SU-DHL-6 (cell line): Measurements from ENCODE around the gene TAS2R13.

ENCODE experiments used
- H2AFZ ChIP-seq: fragments of 200-600 bp; sonication (generic); 2 replicates; pipeline ENCODE4 v1.6.1; 2014; ENCODE audit warnings: low read depth, mild to moderate bottlenecking, moderate library complexity, mixed read lengths, antibody characterized with exemption, low read length; ENCODE audit not compliant: severe bottlenecking
- H3F3A ChIP-seq: fragments of 200-600 bp; shearing (Covaris generic); 2 replicates; pipeline ENCODE4 v1.6.0; 2016; ENCODE audit warnings: antibody characterized with exemption, mild to moderate bottlenecking; ENCODE audit not compliant: insufficient read depth
- H3K27ac ChIP-seq: fragments of 200-600 bp; sonication (generic); 2 replicates; pipeline ENCODE4 v1.5.1; 2016; ENCODE audit warnings: low read depth, mild to moderate bottlenecking, low read length, moderate library complexity, mixed read lengths
- H3K27me3 ChIP-seq: fragments of 200-600 bp; sonication (generic), shearing (Covaris generic); 2 replicates; pipeline ENCODE4 v1.6.0; 2014; ENCODE audit warnings: mild to moderate bottlenecking, low read length
- H3K36me3 ChIP-seq: fragments of 200-600 bp; sonication (generic); 2 replicates; pipeline ENCODE4 v1.6.1; 2014; ENCODE audit warnings: mild to moderate bottlenecking, low read length, mixed read lengths
- H3K4me2 ChIP-seq: fragments of 300-600, 200-600 bp; shearing (Covaris generic), sonication (generic); 2 replicates; pipeline ENCODE4 v1.6.0; 2014; ENCODE audit warnings: low read length, low read depth, mild to moderate bottlenecking; ENCODE audit not compliant: poor library complexity, severe bottlenecking
- H3K4me3 ChIP-seq: fragments of 200-600 bp; sonication (generic); 2 replicates; pipeline ENCODE4 v1.5.1; 2014; ENCODE audit warnings: antibody characterized with exemption, low read length, mild to moderate bottlenecking, mixed read lengths; ENCODE audit not compliant: insufficient read depth, poor library complexity, severe bottlenecking
- H3K79me2 ChIP-seq: fragments of 200-600 bp; sonication (generic); 2 replicates; pipeline ENCODE4 v1.6.1; 2014; ENCODE audit warnings: mild to moderate bottlenecking, low read length, moderate library complexity; ENCODE audit not compliant: insufficient read depth
- H3K9ac ChIP-seq: fragments of 200-600 bp; sonication (generic); 2 replicates; pipeline ENCODE4 v1.7.0; 2014; ENCODE audit warnings: mild to moderate bottlenecking, low read length
- H3K9me2 ChIP-seq: fragments of 200-600 bp; sonication (generic); replicated peaks from 2 replicates; pipeline ENCODE4 v1.6.1; 2014; ENCODE audit warnings: low read length; ENCODE audit not compliant: insufficient read depth
- H3K9me3 ChIP-seq: fragments of 200-600 bp; sonication (generic); 2 replicates; pipeline ENCODE4 v1.6.1; 2014; ENCODE audit warnings: low read length, mixed read lengths; ENCODE audit not compliant: insufficient read depth
- H4K20me1 ChIP-seq: fragments of 200-600 bp; sonication (generic); 2 replicates; pipeline ENCODE4 v1.6.1; 2014; ENCODE audit warnings: low read depth, mild to moderate bottlenecking, antibody characterized with exemption, low read length, moderate library complexity, mixed read lengths
- CTCF ChIP-seq: fragments of 200-600 bp; sonication (generic); IDR thresholded peaks from one replicate; pipeline ENCODE4 v1.5.1; 2017; ENCODE audit warnings: antibody characterized with exemption, mild to moderate bottlenecking, low read length, moderate library complexity; ENCODE audit not compliant: insufficient read depth, poor library complexity, severe bottlenecking
- EZH2phosphoT487 ChIP-seq: fragments of 200-600 bp; sonication (generic), shearing (Covaris generic); conservative IDR thresholded peaks from 2 replicates; pipeline ENCODE4 v1.6.1; 2018; ENCODE audit warnings: mild to moderate bottlenecking, antibody characterized with exemption, low read length, moderate library complexity, mixed read lengths

Gene TAS2R13

GRCh38 chr12:10928746-10929286 lies 19.5 kb upstream of the TAS2R13 start, which contains the start of gene PRH2:
Gene PRH2 (plus strand): TSS chr12:10929236. CDS start chr12:10929274, 38 bp downstream.
- Histone ChIP-seq H2AFZ (no peak within 1 kb of the TSS), H3F3A (no peaks in the 10 kb centered on the region)

DNA sequence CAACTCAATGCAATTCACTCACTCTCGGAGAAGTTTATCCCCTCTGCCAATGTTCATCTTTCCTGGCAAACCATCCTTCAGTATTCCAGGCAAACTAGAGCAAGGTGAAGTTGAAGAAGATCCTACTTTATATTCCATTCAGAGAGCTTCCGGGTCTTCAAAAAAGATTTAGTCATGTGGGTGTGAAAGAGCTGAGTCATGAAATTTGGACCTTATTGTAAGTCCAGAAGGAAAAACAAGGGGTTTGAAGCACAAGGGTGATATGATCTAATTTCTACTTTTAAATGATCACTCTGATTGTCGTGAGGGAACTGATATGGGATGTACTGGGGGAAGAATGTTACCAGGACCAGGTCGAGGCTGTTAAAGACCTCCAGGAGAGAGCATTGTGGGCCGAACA lies 16.9 kb upstream of the TAS2R13 start:
- Histone ChIP-seq H3K79me2 (no peaks in the 10 kb centered on the region), H3K9me3 (no peaks in the 10 kb centered on the region), H3K27ac (no peak overlapping the region), H3K9ac (no peak overlapping the region), H3K9me2 (no peaks in the 10 kb centered on the region), H3K4me3 (no peak overlapping the region), H2AFZ (no peak overlapping the region), H4K20me1 (no peaks in the 10 kb centered on the region), H3K27me3 (no peaks in the 10 kb centered on the region), H3K36me3 (no peaks in the 10 kb centered on the region), H3F3A (no peaks in the 10 kb centered on the region), H3K4me2 (no peak overlapping the region)
- TF ChIP-seq EZH2phosphoT487: no peak
- TF ChIP-seq CTCF: no peak

More at GRCh38 chr12:10928746-10929286, 19.5 kb upstream of the TAS2R13 start, which contains the start of gene PRH2:
- Histone ChIP-seq H3K9me2 (no peaks in the 10 kb centered on the region), H3K36me3 (no peaks in the 10 kb centered on the region), H3K9ac (no peak within 1 kb of the TSS), H3K27ac (no peak within 1 kb of the TSS), H3K27me3 (no peaks in the 10 kb centered on the region), H3K4me3 (no peak within 1 kb of the TSS), H4K20me1 (no peaks in the 10 kb centered on the region), H3K4me2 (no peak within 1 kb of the TSS), H3K9me3 (no peaks in the 10 kb centered on the region), H3K79me2 (no peaks in the 10 kb centered on the region)
- TF ChIP-seq EZH2phosphoT487 (no peak), CTCF (no peak)

GRCh38 chr12:10919809-10920208 lies 10.4 kb upstream of the TAS2R13 start:
- H3F3A ChIP-seq: no peaks in the 10 kb centered on the region
- no peaks in the 10 kb centered on the region for H3K79me2 ChIP-seq
- H3K4me3 ChIP-seq: no peak overlapping the region
- H3K27me3 ChIP-seq: no peaks in the 10 kb centered on the region
- no peak overlapping the region for H3K4me2 ChIP-seq
- H3K9me3 ChIP-seq: no peaks in the 10 kb centered on the region
- no peaks in the 10 kb centered on the region for H4K20me1 ChIP-seq
- H3K9ac ChIP-seq: no peak overlapping the region
- H2AFZ ChIP-seq: no peak overlapping the region
- no peaks in the 10 kb centered on the region for H3K9me2 ChIP-seq
- H3K27ac ChIP-seq: no peak overlapping the region
- TF ChIP-seq CTCF (no peak), EZH2phosphoT487 (no peak)
- no peaks in the 10 kb centered on the region for H3K36me3 ChIP-seq
